ENCODE data around the gene GAMT.

DNA sequence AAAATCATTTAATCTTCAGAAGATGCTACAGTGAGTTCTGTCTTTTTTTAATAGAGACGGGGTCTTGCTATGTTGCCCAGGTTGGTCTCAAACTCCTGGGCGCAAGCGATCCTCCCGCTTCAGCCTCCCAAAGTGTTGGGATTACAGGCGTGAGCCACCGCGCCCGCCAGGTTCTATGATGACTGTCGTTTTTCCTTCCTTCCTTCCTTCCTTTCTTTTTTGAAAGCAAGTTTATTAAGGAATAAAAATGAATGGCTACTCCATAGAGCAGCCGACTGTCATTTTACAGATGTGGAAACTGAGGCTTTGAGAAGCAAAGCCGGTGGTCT, 511 bp upstream of the GAMT start:
- TF ChIP-seq, protein P1, sequence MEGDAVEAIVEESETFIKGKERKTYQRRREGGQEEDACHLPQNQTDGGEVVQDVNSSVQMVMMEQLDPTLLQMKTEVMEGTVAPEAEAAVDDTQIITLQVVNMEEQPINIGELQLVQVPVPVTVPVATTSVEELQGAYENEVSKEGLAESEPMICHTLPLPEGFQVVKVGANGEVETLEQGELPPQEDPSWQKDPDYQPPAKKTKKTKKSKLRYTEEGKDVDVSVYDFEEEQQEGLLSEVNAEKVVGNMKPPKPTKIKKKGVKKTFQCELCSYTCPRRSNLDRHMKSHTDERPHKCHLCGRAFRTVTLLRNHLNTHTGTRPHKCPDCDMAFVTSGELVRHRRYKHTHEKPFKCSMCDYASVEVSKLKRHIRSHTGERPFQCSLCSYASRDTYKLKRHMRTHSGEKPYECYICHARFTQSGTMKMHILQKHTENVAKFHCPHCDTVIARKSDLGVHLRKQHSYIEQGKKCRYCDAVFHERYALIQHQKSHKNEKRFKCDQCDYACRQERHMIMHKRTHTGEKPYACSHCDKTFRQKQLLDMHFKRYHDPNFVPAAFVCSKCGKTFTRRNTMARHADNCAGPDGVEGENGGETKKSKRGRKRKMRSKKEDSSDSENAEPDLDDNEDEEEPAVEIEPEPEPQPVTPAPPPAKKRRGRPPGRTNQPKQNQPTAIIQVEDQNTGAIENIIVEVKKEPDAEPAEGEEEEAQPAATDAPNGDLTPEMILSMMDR (IDR thresholded peaks at IDR 0.05; ENCODE audit: borderline replicate concordance, extremely low read depth, low read length, poor library complexity, severe bottlenecking), result no peak
- TF ChIP-seq EZH2 (IDR thresholded peaks at IDR 0.05; ENCODE audit: borderline replicate concordance, low read depth, low read length, severe bottlenecking), result no peak
